Calu3 (cell line): Measurements from ENCODE around the gene ZNF407. TPM values are rescaled to one million over a fixed set of nuclear protein-coding genes. Genes with fewer than 3 reads are reported as not detected.

Experiments
- BruUV-seq: library from RNA; stranded (reverse); fragments of 400-500 nt; replicated peaks from 2 replicates; lab custom pipeline; 2021; lab: Mats Ljungman, UMichigan
- CTCF ChIA-PET: fragments of 300-600 bp; sonication (Branson Sonifier 250); formaldehyde crosslinking; loops from one replicate; lab custom pipeline; 2022; ENCODE audit warnings: antibody characterized with exemption; lab: Charles Lee
- DNase-seq: peaks from one replicate; pipeline ENCODE4 v3.0.0; 2022
- H3K27ac Mint-ChIP-seq: one replicate; pipeline ENCODE4 v1.8.0; 2022; ENCODE audit warnings: mixed read lengths; ENCODE audit not compliant: unreplicated experiment
- H3K27me3 Mint-ChIP-seq: one replicate; pipeline ENCODE4 v1.8.0; 2022; ENCODE audit warnings: mixed read lengths; ENCODE audit not compliant: unreplicated experiment
- H3K36me3 Mint-ChIP-seq: one replicate; pipeline ENCODE4 v1.8.0; 2022; ENCODE audit warnings: mild to moderate bottlenecking, moderate library complexity, mixed read lengths; ENCODE audit not compliant: insufficient read depth, unreplicated experiment
- H3K4me1 Mint-ChIP-seq: one replicate; pipeline ENCODE4 v1.8.0; 2022; ENCODE audit warnings: mild to moderate bottlenecking, low read depth, mixed read lengths; ENCODE audit not compliant: unreplicated experiment
- H3K4me3 Mint-ChIP-seq: one replicate; pipeline ENCODE4 v1.8.0; 2022; ENCODE audit warnings: mild to moderate bottlenecking, low read depth, moderate library complexity, mixed read lengths; ENCODE audit not compliant: unreplicated experiment
- H3K9me3 Mint-ChIP-seq: one replicate; pipeline ENCODE4 v1.8.0; 2022; ENCODE audit warnings: low read depth, mixed read lengths; ENCODE audit not compliant: unreplicated experiment
- CTCF ChIP-seq: fragments of 200-600 bp; IDR thresholded peaks from one replicate; pipeline ENCODE4 v1.8.0; 2022; ENCODE audit warnings: antibody characterized with exemption; ENCODE audit not compliant: unreplicated experiment
- intact Hi-C: fragments of 100-400 bp; cut with micrococcal nuclease; formaldehyde crosslinking; loops from one replicate; pipeline ENCODE4 v1.10.0; 2022; ENCODE audit not compliant: unreplicated experiment
- total RNA-seq: library from RNA; stranded (reverse); gene quantifications from 2 replicates; pipeline ENCODE4 v1.2.3, GENCODE V29; 2022

Gene ZNF407
- total RNA-seq, 1 experiment from 2014 or later, result 17.4 TPM

- no peak for DNase-seq
- Mint-ChIP-seq H3K27ac (no peak overlapping the region), H3K27me3 (no peaks in the 10 kb centered on the region), H3K4me1 (no peaks in the 10 kb centered on the region), H3K9me3 (no peaks in the 10 kb centered on the region), H3K4me3 (no peak overlapping the region), H3K36me3 (no peaks in the 10 kb centered on the region)
- intact Hi-C loops, result no loop called here
- TF ChIP-seq CTCF, result no peak
- no TSS peak for BruUV-seq
- CTCF ChIA-PET, result no interaction called here
Observed at GRCh38 chr18:75000920-75001319, 403.2 kb downstream of the ZNF407 start.

GRCh38 chr18:75003039-75003438 is 405.4 kb downstream of the ZNF407 start:
- CTCF ChIA-PET, result no interaction called here
- Mint-ChIP-seq H3K9me3 (no peaks in the 10 kb centered on the region), H3K4me1 (no peaks in the 10 kb centered on the region), H3K36me3 (no peaks in the 10 kb centered on the region), H3K27ac (no peak overlapping the region), H3K27me3 (no peaks in the 10 kb centered on the region), H3K4me3 (no peak overlapping the region)
- no peak for TF ChIP-seq CTCF
- no peak for DNase-seq
- no TSS peak for BruUV-seq
- intact Hi-C loops, result no loop called here

- no peaks in the 10 kb centered on the region for H3K9me3 Mint-ChIP-seq
- CTCF ChIA-PET, result no interaction called here
- no peaks in the 10 kb centered on the region for H3K27me3 Mint-ChIP-seq
- no peak for DNase-seq
- H3K4me1 Mint-ChIP-seq, result no peaks in the 10 kb centered on the region
- H3K36me3 Mint-ChIP-seq, result no peaks in the 10 kb centered on the region
- intact Hi-C loops, result no loop called here
- BruUV-seq, result no TSS peak
- H3K4me3 Mint-ChIP-seq, result no peak overlapping the region
- H3K27ac Mint-ChIP-seq, result no peak overlapping the region
- TF ChIP-seq CTCF, result no peak
Observed at GRCh38 chr18:75003764-75004690, 406.4 kb downstream of the ZNF407 start.

- no TSS peak for BruUV-seq
- no peaks in the 10 kb centered on the region for H3K36me3 Mint-ChIP-seq
- no peak for TF ChIP-seq CTCF
- CTCF ChIA-PET, result no interaction called here
- intact Hi-C loops, result no loop called here
- H3K4me3 Mint-ChIP-seq, result no peak overlapping the region
- no peak overlapping the region for H3K27ac Mint-ChIP-seq
- H3K9me3 Mint-ChIP-seq, result no peaks in the 10 kb centered on the region
- no peaks in the 10 kb centered on the region for H3K27me3 Mint-ChIP-seq
- no peaks in the 10 kb centered on the region for H3K4me1 Mint-ChIP-seq
- DNase-seq, result no peak
Observed at GRCh38 chr18:75005626-75006025, 408.0 kb downstream of the ZNF407 start.
